WTC11 (cell line): ENCODE data around the gene TMTC1. TPM values are rescaled to one million over a fixed set of nuclear protein-coding genes. Genes with fewer than 3 reads are reported as not detected.

Experiments used
- ATAC-seq: fragments of 200-7000 bp; cut with Tn5 transposase; 2 replicates; pipeline ENCODE4 v1.10.0; 2021; ENCODE audit warnings: mild to moderate bottlenecking, moderate library complexity
- CTCF ChIA-PET: fragments of 300-600 bp; sonication (Branson Sonifier 250); formaldehyde crosslinking; loops from one replicate; lab custom pipeline; 2021; ENCODE audit warnings: antibody characterized with exemption; lab: Charles Lee
- POLR2A ChIA-PET: fragments of 350-600 bp; sonication (Branson Sonifier 250); formaldehyde crosslinking; loops from one replicate; lab custom pipeline; 2021; ENCODE audit warnings: antibody characterized with exemption; lab: Charles Lee
- DNase-seq: peaks from one replicate; pipeline ENCODE4 v3.0.0; 2021; ENCODE audit warnings: low spot score
- H3K27ac Mint-ChIP-seq: 2 replicates; pipeline ENCODE4 v1.8.0; 2021; ENCODE audit warnings: mixed read lengths
- H3K27me3 Mint-ChIP-seq: 2 replicates; pipeline ENCODE4 v1.8.0; 2021; ENCODE audit warnings: low read depth, mild to moderate bottlenecking, moderate library complexity, mixed read lengths
- H3K36me3 Mint-ChIP-seq: 2 replicates; pipeline ENCODE4 v1.8.0; 2021; ENCODE audit warnings: mixed read lengths
- H3K4me1 Mint-ChIP-seq: 2 replicates; pipeline ENCODE4 v1.8.0; 2022; ENCODE audit warnings: mixed read lengths
- H3K4me3 Mint-ChIP-seq: 2 replicates; pipeline ENCODE4 v1.8.0; 2021; ENCODE audit warnings: mild to moderate bottlenecking, moderate library complexity, mixed read lengths
- H3K9me3 Mint-ChIP-seq: 2 replicates; pipeline ENCODE4 v1.8.0; 2021; ENCODE audit warnings: mixed read lengths
- CBFB ChIP-seq: sonication (generic); formaldehyde crosslinking; IDR thresholded peaks from 2 replicates; pipeline ENCODE4 v1.8.1; 2022; ENCODE audit warnings: mild to moderate bottlenecking, low read depth, missing genetic modification reagents
- CREB1 ChIP-seq: sonication (generic); formaldehyde crosslinking; IDR thresholded peaks from 2 replicates; pipeline ENCODE4 v1.8.0; 2023; ENCODE audit warnings: mild to moderate bottlenecking, missing genetic modification reagents
- ESRRA ChIP-seq: sonication (generic); formaldehyde crosslinking; IDR thresholded peaks from 2 replicates; pipeline ENCODE4 v1.8.1; 2022; ENCODE audit warnings: mild to moderate bottlenecking, missing genetic modification reagents, borderline replicate concordance
- FOXK1 ChIP-seq: sonication (generic); formaldehyde crosslinking; IDR thresholded peaks from 2 replicates; pipeline ENCODE4 v1.8.0; 2022; ENCODE audit warnings: mild to moderate bottlenecking, moderate library complexity, missing genetic modification reagents
- FOXP1 ChIP-seq: sonication (generic); formaldehyde crosslinking; IDR thresholded peaks from 2 replicates; pipeline ENCODE4 v1.8.0; 2022; ENCODE audit warnings: missing genetic modification reagents, mild to moderate bottlenecking, moderate library complexity, borderline replicate concordance
- GABPB1 ChIP-seq: sonication (generic); formaldehyde crosslinking; IDR thresholded peaks from 2 replicates; pipeline ENCODE4 v1.8.1; 2023; ENCODE audit warnings: mild to moderate bottlenecking, missing genetic modification reagents
- TCF7 ChIP-seq: sonication (generic); formaldehyde crosslinking; IDR thresholded peaks from 2 replicates; pipeline ENCODE4 v1.8.0; 2022; ENCODE audit warnings: mild to moderate bottlenecking, low read depth, missing genetic modification reagents, moderate library complexity
- TEAD1 ChIP-seq: sonication (generic); formaldehyde crosslinking; IDR thresholded peaks from 2 replicates; pipeline ENCODE4 v1.8.0; 2022; ENCODE audit warnings: mild to moderate bottlenecking, missing genetic modification reagents
- total RNA-seq: library from RNA; stranded (reverse); gene quantifications from 3 replicates; pipeline ENCODE4 v1.2.3, GENCODE V29; 2021
- TF ChIP-seq, protein P1 (sequence below): sonication (generic); formaldehyde crosslinking; IDR thresholded peaks from 2 replicates; pipeline ENCODE4 v1.8.0; 2023; ENCODE audit warnings: missing genetic modification reagents, mild to moderate bottlenecking, borderline replicate concordance
- TF ChIP-seq, protein P2 (sequence below): sonication (generic); formaldehyde crosslinking; IDR thresholded peaks from 2 replicates; pipeline ENCODE4 v1.8.0; 2022; ENCODE audit warnings: mild to moderate bottlenecking, missing genetic modification reagents
- TF ChIP-seq, protein P3 (sequence below): sonication (generic); formaldehyde crosslinking; IDR thresholded peaks from 2 replicates; pipeline ENCODE4 v1.8.1; 2023; ENCODE audit warnings: mild to moderate bottlenecking, missing genetic modification reagents
- TF ChIP-seq, protein P4 (sequence below): sonication (generic); formaldehyde crosslinking; IDR thresholded peaks from 2 replicates; pipeline ENCODE4 v1.8.1; 2022; ENCODE audit warnings: low read depth, mild to moderate bottlenecking, moderate library complexity, missing genetic modification reagents, borderline replicate concordance
- TF ChIP-seq, protein P5 (sequence below): fragments of 250-450 bp; sonication (Bioruptor Pico); IDR thresholded peaks from 2 replicates; pipeline ENCODE4 v1.9.0; 2021; ENCODE audit warnings: mild to moderate bottlenecking, borderline replicate concordance

Gene TMTC1
- total RNA-seq, 1 experiment from 2014 or later: 17.3 TPM

DNA sequence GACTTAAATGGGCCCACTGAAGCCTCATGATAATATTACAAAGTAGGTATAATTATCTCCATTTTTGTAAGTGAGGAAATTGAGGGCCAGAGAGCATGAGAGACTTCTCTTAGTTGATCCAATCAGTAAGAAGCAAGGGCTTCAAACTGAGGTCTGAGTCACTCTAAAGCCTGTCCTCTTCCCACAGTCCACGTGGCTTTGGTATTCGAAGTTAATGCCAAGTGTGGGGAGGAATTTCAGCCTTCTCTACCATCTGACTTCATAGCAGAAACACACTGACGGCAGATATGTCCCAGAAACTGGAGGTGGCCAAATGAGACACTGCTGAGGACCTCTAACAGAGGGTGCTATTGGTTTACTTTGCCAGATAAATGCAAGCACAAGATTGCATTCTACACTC lies 171.8 kb downstream of the TMTC1 start (continued):
- TF ChIP-seq, protein P1, sequence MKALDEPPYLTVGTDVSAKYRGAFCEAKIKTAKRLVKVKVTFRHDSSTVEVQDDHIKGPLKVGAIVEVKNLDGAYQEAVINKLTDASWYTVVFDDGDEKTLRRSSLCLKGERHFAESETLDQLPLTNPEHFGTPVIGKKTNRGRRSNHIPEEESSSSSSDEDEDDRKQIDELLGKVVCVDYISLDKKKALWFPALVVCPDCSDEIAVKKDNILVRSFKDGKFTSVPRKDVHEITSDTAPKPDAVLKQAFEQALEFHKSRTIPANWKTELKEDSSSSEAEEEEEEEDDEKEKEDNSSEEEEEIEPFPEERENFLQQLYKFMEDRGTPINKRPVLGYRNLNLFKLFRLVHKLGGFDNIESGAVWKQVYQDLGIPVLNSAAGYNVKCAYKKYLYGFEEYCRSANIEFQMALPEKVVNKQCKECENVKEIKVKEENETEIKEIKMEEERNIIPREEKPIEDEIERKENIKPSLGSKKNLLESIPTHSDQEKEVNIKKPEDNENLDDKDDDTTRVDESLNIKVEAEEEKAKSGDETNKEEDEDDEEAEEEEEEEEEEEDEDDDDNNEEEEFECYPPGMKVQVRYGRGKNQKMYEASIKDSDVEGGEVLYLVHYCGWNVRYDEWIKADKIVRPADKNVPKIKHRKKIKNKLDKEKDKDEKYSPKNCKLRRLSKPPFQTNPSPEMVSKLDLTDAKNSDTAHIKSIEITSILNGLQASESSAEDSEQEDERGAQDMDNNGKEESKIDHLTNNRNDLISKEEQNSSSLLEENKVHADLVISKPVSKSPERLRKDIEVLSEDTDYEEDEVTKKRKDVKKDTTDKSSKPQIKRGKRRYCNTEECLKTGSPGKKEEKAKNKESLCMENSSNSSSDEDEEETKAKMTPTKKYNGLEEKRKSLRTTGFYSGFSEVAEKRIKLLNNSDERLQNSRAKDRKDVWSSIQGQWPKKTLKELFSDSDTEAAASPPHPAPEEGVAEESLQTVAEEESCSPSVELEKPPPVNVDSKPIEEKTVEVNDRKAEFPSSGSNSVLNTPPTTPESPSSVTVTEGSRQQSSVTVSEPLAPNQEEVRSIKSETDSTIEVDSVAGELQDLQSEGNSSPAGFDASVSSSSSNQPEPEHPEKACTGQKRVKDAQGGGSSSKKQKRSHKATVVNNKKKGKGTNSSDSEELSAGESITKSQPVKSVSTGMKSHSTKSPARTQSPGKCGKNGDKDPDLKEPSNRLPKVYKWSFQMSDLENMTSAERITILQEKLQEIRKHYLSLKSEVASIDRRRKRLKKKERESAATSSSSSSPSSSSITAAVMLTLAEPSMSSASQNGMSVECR (CRISPR knock-in tag): no peak
- TF ChIP-seq ESRRA (CRISPR knock-in tag) (no peak), CREB1 (CRISPR knock-in tag) (no peak), TEAD1 (CRISPR knock-in tag) (no peak), FOXP1 (no peak)
- TF ChIP-seq, protein P2, sequence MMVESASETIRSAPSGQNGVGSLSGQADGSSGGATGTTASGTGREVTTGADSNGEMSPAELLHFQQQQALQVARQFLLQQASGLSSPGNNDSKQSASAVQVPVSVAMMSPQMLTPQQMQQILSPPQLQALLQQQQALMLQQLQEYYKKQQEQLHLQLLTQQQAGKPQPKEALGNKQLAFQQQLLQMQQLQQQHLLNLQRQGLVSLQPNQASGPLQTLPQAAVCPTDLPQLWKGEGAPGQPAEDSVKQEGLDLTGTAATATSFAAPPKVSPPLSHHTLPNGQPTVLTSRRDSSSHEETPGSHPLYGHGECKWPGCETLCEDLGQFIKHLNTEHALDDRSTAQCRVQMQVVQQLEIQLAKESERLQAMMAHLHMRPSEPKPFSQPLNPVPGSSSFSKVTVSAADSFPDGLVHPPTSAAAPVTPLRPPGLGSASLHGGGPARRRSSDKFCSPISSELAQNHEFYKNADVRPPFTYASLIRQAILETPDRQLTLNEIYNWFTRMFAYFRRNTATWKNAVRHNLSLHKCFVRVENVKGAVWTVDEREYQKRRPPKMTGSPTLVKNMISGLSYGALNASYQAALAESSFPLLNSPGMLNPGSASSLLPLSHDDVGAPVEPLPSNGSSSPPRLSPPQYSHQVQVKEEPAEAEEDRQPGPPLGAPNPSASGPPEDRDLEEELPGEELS: no peak
- TF ChIP-seq, protein P3, sequence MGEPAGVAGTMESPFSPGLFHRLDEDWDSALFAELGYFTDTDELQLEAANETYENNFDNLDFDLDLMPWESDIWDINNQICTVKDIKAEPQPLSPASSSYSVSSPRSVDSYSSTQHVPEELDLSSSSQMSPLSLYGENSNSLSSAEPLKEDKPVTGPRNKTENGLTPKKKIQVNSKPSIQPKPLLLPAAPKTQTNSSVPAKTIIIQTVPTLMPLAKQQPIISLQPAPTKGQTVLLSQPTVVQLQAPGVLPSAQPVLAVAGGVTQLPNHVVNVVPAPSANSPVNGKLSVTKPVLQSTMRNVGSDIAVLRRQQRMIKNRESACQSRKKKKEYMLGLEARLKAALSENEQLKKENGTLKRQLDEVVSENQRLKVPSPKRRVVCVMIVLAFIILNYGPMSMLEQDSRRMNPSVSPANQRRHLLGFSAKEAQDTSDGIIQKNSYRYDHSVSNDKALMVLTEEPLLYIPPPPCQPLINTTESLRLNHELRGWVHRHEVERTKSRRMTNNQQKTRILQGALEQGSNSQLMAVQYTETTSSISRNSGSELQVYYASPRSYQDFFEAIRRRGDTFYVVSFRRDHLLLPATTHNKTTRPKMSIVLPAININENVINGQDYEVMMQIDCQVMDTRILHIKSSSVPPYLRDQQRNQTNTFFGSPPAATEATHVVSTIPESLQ (CRISPR knock-in tag): no peak
- TF ChIP-seq, protein P4, sequence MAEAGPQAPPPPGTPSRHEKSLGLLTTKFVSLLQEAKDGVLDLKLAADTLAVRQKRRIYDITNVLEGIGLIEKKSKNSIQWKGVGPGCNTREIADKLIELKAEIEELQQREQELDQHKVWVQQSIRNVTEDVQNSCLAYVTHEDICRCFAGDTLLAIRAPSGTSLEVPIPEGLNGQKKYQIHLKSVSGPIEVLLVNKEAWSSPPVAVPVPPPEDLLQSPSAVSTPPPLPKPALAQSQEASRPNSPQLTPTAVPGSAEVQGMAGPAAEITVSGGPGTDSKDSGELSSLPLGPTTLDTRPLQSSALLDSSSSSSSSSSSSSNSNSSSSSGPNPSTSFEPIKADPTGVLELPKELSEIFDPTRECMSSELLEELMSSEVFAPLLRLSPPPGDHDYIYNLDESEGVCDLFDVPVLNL: no peak

DNA sequence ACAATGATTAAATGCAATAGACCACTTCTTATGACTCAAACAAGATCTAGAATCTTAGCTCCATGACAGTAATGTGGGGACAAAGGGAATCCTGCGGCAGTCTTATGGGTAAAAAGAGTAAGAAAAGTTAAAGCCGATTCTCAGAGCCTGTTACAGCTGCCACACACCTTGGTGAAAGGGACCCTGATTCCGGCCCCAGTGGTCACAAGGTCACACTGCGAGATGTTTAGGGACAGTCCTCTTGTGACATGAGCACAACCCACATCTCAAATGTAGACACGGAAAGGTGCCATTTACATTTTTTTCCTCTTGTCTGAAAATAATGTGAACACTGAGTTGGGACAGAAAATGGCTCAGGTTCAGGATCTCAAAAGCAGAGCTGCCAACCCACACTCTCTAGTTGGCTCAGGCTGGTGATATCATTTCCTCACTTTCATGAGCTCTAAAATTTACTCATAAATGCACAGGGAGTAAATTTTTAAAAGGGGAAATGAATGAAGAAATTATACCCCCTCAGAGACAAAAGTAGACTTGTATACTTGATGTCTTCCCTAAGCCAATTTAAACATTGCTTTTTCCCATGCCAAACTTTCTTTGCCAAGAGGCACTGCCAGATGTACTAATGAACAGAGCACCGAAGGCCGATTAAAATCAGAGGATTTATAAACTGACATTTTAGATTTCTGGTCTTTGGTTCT lies 173.1 kb downstream of the TMTC1 start:
- ChIA-PET CTCF (interaction anchor here (0.7 to 2.8 kb wide), 6 partner anchors 8 to 90 kb away, joined by 3 to 7 read pairs (median 4); no protein-coding TSS in a partner anchor), POLR2A (no interaction called here)
- H3K36me3 Mint-ChIP-seq: no peaks in the 10 kb centered on the region; the same call in 1 of the 2 replicates
- DNase-seq (no peak), ATAC-seq (peak; percentile 49; the same call in 1 of the 2 replicates)
- H3K27me3 Mint-ChIP-seq: no peaks in the 10 kb centered on the region
- no peak overlapping the region for H3K27ac Mint-ChIP-seq
- H3K9me3 Mint-ChIP-seq: no peaks in the 10 kb centered on the region; the same call in 1 of the 2 replicates
- TF ChIP-seq GABPB1 (CRISPR knock-in tag): no peak
- TF ChIP-seq CREB1 (CRISPR knock-in tag): no peak
- TF ChIP-seq, protein P5, sequence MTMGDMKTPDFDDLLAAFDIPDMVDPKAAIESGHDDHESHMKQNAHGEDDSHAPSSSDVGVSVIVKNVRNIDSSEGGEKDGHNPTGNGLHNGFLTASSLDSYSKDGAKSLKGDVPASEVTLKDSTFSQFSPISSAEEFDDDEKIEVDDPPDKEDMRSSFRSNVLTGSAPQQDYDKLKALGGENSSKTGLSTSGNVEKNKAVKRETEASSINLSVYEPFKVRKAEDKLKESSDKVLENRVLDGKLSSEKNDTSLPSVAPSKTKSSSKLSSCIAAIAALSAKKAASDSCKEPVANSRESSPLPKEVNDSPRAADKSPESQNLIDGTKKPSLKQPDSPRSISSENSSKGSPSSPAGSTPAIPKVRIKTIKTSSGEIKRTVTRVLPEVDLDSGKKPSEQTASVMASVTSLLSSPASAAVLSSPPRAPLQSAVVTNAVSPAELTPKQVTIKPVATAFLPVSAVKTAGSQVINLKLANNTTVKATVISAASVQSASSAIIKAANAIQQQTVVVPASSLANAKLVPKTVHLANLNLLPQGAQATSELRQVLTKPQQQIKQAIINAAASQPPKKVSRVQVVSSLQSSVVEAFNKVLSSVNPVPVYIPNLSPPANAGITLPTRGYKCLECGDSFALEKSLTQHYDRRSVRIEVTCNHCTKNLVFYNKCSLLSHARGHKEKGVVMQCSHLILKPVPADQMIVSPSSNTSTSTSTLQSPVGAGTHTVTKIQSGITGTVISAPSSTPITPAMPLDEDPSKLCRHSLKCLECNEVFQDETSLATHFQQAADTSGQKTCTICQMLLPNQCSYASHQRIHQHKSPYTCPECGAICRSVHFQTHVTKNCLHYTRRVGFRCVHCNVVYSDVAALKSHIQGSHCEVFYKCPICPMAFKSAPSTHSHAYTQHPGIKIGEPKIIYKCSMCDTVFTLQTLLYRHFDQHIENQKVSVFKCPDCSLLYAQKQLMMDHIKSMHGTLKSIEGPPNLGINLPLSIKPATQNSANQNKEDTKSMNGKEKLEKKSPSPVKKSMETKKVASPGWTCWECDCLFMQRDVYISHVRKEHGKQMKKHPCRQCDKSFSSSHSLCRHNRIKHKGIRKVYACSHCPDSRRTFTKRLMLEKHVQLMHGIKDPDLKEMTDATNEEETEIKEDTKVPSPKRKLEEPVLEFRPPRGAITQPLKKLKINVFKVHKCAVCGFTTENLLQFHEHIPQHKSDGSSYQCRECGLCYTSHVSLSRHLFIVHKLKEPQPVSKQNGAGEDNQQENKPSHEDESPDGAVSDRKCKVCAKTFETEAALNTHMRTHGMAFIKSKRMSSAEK: no peak
- no peak for TF ChIP-seq CBFB (CRISPR knock-in tag)
- TF ChIP-seq FOXP1: no peak
- no peak for TF ChIP-seq TCF7 (CRISPR knock-in tag)
- no peak for TF ChIP-seq FOXK1 (CRISPR knock-in tag)
- H3K4me1 Mint-ChIP-seq: peaks cover 19% of the 10 kb centered on the region
- no peak overlapping the region for H3K4me3 Mint-ChIP-seq
